GM19193 (cell line): ENCODE measurements around the gene STARD13.

Source experiments
- POLR2A ChIP-seq: IDR thresholded peaks from 4 replicates; pipeline ENCODE4 v1.6.1; 2011; ENCODE audit not compliant: insufficient read depth, insufficient read length; ENCODE audit errors: extremely low read depth

STARD13 gene

GRCh38 chr13:33129094-33129832, 156.3 kb downstream of the STARD13 start:
- no peak for TF ChIP-seq POLR2A

GRCh38 chr13:33128134-33128533, 157.4 kb downstream of the STARD13 start:
- TF ChIP-seq POLR2A: no peak

DNA sequence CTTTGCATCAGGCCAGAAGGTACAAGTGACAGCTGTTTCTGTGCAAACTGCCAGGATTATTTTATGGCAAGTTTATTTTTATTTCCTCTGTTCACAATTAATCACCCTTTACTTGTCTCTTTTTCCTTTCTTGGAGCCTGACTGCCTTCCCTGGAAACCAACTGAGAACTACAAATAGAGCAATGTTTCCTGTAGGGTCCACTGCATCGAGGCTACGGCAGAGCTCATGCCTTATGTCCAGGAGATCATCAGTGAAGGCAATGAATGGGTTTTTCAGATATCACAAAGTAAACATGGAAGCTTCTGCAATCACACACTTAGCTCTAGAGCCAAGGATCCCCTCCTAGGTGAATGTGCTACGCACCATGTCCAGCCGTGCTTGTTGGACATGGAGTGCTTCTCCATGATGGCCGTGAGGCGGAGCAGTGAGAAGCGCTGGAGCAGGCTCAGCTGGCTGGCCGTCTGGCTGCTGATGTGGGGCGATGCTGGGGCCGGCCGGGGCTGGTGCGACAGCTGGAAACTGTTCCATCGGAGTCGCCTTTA, 158.5 kb downstream of the STARD13 start:
- TF ChIP-seq POLR2A: no peak

DNA sequence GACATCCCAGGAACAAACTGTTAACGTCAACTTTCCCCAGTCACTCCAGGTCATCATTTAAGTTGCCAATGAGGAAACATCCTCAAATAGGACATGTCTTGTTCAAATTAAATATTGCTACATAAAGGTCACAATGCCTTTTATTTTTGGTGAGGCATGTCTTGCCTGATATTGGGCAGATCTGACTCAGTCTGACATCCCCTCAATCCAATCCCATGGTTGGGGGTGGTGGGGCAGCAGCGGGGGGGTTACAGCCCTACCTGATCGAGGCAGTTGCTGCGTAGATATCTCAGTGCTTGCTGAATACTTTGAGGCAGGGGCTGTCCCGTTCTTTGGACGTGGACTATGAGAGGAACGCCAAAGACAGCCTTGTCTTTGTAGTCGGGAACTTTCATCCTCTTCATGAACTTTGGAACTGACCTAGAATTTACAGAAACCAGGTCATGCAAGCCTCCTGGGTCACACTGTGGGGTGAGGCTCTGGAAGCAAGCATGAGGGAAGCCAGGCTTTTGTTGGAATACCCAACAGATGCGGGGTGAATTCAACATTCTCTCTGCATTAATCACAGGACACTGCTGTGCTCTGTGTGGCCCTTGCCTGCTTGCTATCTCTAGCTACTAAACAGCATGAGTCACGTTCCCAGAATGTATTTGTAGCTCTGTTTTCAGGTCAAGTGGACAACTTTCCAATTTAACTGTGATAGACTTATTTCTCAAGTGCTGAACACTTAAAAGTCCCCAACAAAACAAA, 159.6 kb downstream of the STARD13 start:
- no peak for TF ChIP-seq POLR2A

- TF ChIP-seq POLR2A: no peak
Measured at GRCh38 chr13:33123066-33123859, 162.3 kb downstream of the STARD13 start.

DNA sequence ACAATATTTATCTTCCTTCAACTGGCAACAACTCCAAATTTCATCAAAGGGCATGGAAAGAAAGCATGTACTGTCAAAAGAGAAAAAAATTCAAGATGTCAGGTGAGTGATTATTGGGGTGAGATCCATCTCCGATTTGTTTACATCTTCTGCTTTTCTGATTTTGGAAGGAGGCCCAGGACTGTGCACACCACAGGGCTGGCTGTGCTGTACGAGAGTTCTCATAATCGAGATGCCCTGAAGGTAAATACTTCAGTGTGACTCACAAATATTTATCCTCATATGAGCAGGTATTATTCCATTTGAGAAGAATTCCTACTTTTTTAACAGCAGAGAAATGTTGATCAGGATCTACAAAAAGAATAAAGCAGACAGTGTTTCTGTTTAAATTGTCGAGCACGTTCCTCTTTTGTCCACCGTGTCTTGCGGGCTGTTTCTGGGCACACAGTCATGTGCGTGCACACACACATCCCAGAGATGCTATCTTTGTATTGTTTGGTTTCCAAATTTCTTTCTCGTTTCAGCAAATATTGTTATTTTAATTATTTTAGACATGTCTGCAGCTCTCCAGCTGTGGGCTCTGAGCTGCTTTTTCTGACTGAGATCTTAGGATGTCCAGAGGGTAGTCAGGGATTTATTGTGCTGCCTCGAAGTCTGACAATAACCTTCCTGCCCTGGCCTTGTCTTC, 165.6 kb downstream of the STARD13 start:
- TF ChIP-seq POLR2A: no peak

DNA sequence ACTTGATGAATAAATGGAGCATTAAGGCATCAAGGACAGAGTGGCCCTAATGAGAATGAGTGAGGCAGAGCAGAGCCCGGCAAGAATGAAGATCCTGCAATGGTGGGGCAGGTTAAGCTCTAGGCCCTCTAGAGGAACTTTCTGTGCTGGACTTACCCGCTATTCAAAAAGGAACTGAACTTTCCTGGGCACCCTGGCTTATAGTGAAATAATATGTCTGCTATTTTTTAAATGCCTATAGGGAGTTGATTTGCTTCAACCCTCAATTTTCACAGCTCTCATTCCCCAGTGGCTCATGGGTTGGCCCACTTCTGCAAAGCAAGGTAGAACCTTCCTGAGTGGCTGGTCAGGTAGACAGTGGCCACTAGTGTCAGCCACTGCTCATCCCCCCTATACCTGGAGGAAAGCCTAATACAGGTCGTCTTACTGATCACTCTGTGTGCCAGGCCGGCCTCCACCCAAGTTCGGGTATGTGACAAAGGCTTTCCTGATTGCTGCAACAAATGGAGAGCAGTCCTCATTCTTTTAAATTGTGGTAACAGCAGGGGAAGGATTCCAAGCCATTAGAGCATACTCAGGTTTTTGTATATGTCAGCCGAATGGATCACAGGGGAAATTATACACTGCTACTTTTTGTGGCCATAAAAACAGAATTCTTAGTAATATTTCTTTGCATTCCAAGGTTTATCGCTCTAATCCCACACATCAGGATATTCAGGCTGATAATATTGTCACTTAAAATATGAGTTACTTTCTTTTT, 166.4 kb downstream of the STARD13 start:
- TF ChIP-seq POLR2A: no peak

- TF ChIP-seq POLR2A: no peak
Measured at GRCh38 chr13:33116321-33117010, 169.1 kb downstream of the STARD13 start.

DNA sequence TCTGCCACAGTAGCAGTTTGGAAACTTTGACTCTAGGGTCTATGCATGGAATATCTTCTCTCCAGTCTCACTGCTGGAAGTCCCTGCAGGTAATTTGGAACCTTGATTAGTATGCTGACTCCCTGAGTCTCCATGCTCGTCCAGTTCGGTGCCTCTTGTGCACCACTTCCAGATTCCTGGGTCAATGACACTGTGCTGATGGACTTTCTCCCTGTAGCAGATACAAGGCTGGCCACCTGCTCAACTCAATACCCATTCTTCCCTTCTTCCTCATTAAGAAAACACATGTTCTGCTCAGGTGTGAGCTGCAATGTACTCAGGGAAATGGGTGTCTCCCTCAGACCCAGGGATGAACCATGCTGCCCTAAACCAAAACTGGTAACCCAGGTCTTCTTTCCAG, 170.3 kb downstream of the STARD13 start:
- no peak for TF ChIP-seq POLR2A

GRCh38 chr13:33114146-33114545, 171.4 kb downstream of the STARD13 start:
- no peak for TF ChIP-seq POLR2A

DNA sequence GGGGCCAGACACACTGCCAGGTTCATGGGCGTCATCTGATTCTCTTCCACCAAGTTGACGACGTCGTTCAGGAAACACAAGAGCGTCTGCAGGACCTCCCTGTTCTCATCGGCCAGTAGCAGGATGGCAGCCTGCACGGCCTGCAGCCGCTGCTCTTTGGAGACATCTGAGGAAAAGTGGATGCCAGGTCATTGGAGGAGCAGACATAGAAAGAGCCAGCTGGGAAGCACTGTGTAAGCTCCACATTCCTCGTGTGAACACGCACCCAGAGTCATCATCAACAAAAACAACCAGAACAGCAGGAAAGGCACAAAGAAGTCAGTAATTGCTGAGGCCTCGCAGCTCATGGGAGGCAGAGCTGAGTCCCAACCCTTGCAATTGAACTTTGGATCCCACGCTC, 172.8 kb downstream of the STARD13 start:
- no peak for TF ChIP-seq POLR2A

- TF ChIP-seq POLR2A: no peak
Measured at GRCh38 chr13:33111414-33112110, 174.0 kb downstream of the STARD13 start.

DNA sequence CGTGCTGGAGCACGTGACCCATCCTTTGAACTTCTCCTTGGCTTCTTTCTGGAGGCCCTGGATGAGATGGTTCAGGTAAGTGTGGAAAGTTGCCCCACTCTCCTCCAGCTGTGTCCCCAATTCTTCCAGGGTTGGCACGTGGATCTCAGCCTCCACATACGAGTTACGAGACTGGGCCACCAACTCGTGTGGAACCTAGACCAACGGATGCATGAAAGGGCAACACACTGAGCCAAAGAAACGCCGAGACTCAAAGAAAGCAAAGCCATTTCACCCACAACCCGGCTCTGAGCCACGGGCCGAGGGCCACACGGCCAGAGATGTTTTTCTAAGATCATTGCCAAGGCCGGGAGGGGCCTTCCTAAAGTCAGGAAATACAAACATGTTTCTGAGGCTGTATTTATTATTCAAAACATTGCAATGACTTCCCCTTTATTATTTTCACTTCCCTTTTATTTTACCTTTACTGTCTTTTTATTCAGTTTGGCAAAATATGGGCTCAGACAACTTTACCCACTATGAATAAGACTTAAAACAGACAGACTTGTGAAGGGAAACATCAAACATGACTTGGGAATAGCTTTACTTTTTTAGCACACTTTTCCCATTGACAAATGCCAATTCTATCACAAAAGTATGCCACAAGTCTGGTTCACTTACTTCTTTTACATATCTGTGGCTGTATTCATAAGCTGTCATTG, 174.7 kb downstream of the STARD13 start:
- peak; percentile 18 for TF ChIP-seq POLR2A

DNA sequence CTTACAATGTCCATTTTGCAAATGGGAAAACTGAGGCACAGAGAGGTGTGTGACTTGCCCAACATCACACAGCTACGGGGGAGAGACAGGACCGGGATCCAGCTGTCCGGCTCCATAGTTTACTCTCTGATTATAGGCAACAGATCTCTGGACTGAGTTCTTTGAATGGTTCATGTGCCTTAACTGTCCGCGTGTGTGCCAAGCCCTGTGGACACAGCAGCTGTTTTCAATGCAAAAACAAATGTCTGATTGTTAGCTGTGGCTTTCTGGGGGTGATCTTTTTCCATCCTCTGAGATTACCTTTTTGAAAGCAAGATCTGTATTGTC, 175.2 kb downstream of the STARD13 start:
- TF ChIP-seq POLR2A: no peak
